HG03108 (cell line): Measurements from ENCODE around the gene TBXAS1.

Source experiments
- ATAC-seq: cut with Tn5 transposase; IDR thresholded peaks from one replicate; pipeline ENCODE4 v1.9.1; 2021; ENCODE audit warnings: moderate library complexity; ENCODE audit not compliant: unreplicated experiment

Gene TBXAS1

GRCh38 chr7:139993592-139993991, 164.5 kb downstream of the TBXAS1 start:
- no peak for ATAC-seq

- no peak for ATAC-seq
These were observed 165.3 kb downstream of the TBXAS1 start for GRCh38 chr7:139994356-139994755.

- no peak for ATAC-seq
These were observed 166.2 kb downstream of the TBXAS1 start for GRCh38 chr7:139995017-139995915.

GRCh38 chr7:139998572-139998971, 169.5 kb downstream of the TBXAS1 start:
- no peak for ATAC-seq

GRCh38 chr7:139999516-139999915, 170.5 kb downstream of the TBXAS1 start:
- ATAC-seq: no peak

GRCh38 chr7:140000666-140001268, 171.7 kb downstream of the TBXAS1 start:
- ATAC-seq: no peak

- ATAC-seq: no peak
These were observed 174.9 kb downstream of the TBXAS1 start for GRCh38 chr7:140003913-140004382.

GRCh38 chr7:140004672-140005071, 175.6 kb downstream of the TBXAS1 start:
- ATAC-seq: no peak

- ATAC-seq: no peak
These were observed 176.3 kb downstream of the TBXAS1 start for GRCh38 chr7:140005341-140005740.

- ATAC-seq: no peak
These were observed 176.9 kb downstream of the TBXAS1 start for GRCh38 chr7:140005754-140006503.

- ATAC-seq: no peak
These were observed 177.5 kb downstream of the TBXAS1 start for GRCh38 chr7:140006600-140006999.

GRCh38 chr7:140007051-140007690, 178.1 kb downstream of the TBXAS1 start:
- no peak for ATAC-seq

- ATAC-seq: no peak
These were observed 179.9 kb downstream of the TBXAS1 start for GRCh38 chr7:140008755-140009610.

- no peak for ATAC-seq
These were observed 180.7 kb downstream of the TBXAS1 start for GRCh38 chr7:140009735-140010134.

GRCh38 chr7:140010194-140010895, 181.3 kb downstream of the TBXAS1 start:
- no peak for ATAC-seq

GRCh38 chr7:140013676-140014075, 184.6 kb downstream of the TBXAS1 start:
- ATAC-seq: no peak

GRCh38 chr7:140014123-140014522, 185.1 kb downstream of the TBXAS1 start:
- no peak for ATAC-seq

- ATAC-seq: no peak
These were observed 186.5 kb downstream of the TBXAS1 start for GRCh38 chr7:140015471-140015970.

- no peak for ATAC-seq
These were observed 187.5 kb downstream of the TBXAS1 start for GRCh38 chr7:140016540-140016939.
